WTC11 (cell line): ENCODE data around the gene GCNT4. TPM values are rescaled to one million over a fixed set of nuclear protein-coding genes. Genes with fewer than 3 reads are reported as not detected.

Source experiments
- ATAC-seq: fragments of 200-7000 bp; cut with Tn5 transposase; 2 replicates; pipeline ENCODE4 v1.10.0; 2021; ENCODE audit warnings: mild to moderate bottlenecking, moderate library complexity
- CTCF ChIA-PET: fragments of 300-600 bp; sonication (Branson Sonifier 250); formaldehyde crosslinking; loops from one replicate; lab custom pipeline; 2021; ENCODE audit warnings: antibody characterized with exemption; lab: Charles Lee
- POLR2A ChIA-PET: fragments of 350-600 bp; sonication (Branson Sonifier 250); formaldehyde crosslinking; loops from one replicate; lab custom pipeline; 2021; ENCODE audit warnings: antibody characterized with exemption; lab: Charles Lee
- DNase-seq: peaks from one replicate; pipeline ENCODE4 v3.0.0; 2021; ENCODE audit warnings: low spot score
- H3K27ac Mint-ChIP-seq: 2 replicates; pipeline ENCODE4 v1.8.0; 2021; ENCODE audit warnings: mixed read lengths
- H3K27me3 Mint-ChIP-seq: 2 replicates; pipeline ENCODE4 v1.8.0; 2021; ENCODE audit warnings: low read depth, mild to moderate bottlenecking, moderate library complexity, mixed read lengths
- H3K36me3 Mint-ChIP-seq: 2 replicates; pipeline ENCODE4 v1.8.0; 2021; ENCODE audit warnings: mixed read lengths
- H3K4me1 Mint-ChIP-seq: 2 replicates; pipeline ENCODE4 v1.8.0; 2022; ENCODE audit warnings: mixed read lengths
- H3K4me3 Mint-ChIP-seq: 2 replicates; pipeline ENCODE4 v1.8.0; 2021; ENCODE audit warnings: mild to moderate bottlenecking, moderate library complexity, mixed read lengths
- H3K9me3 Mint-ChIP-seq: 2 replicates; pipeline ENCODE4 v1.8.0; 2021; ENCODE audit warnings: mixed read lengths
- ATF2 ChIP-seq: sonication (generic); formaldehyde crosslinking; IDR thresholded peaks from 2 replicates; pipeline ENCODE4 v1.8.1; 2022; ENCODE audit warnings: low read depth, missing genetic modification reagents, borderline replicate concordance
- ATF3 ChIP-seq: sonication (generic); formaldehyde crosslinking; conservative IDR thresholded peaks from 2 replicates; pipeline ENCODE4 v1.8.1; 2022; ENCODE audit warnings: mild to moderate bottlenecking, missing genetic modification reagents
- ATF6 ChIP-seq: sonication (generic); formaldehyde crosslinking; IDR thresholded peaks from 2 replicates; pipeline ENCODE4 v1.8.1; 2023; ENCODE audit warnings: mild to moderate bottlenecking, missing genetic modification reagents
- E2F5 ChIP-seq: sonication (generic); formaldehyde crosslinking; IDR thresholded peaks from 2 replicates; pipeline ENCODE4 v1.8.1; 2022; ENCODE audit warnings: mild to moderate bottlenecking, moderate library complexity, missing genetic modification reagents
- ESRRA ChIP-seq: sonication (generic); formaldehyde crosslinking; IDR thresholded peaks from 2 replicates; pipeline ENCODE4 v1.8.1; 2022; ENCODE audit warnings: mild to moderate bottlenecking, missing genetic modification reagents, borderline replicate concordance
- ETV6 ChIP-seq: sonication (generic); formaldehyde crosslinking; IDR thresholded peaks from 2 replicates; pipeline ENCODE4 v1.8.1; 2022; ENCODE audit warnings: mild to moderate bottlenecking, missing genetic modification reagents
- FOXP1 ChIP-seq: sonication (generic); formaldehyde crosslinking; IDR thresholded peaks from 2 replicates; pipeline ENCODE4 v1.8.0; 2022; ENCODE audit warnings: missing genetic modification reagents, mild to moderate bottlenecking, moderate library complexity, borderline replicate concordance
- GTF2I ChIP-seq: fragments of 250-450 bp; sonication (Bioruptor Pico); conservative IDR thresholded peaks from 2 replicates; pipeline ENCODE4 v1.4.0; 2021; ENCODE audit warnings: mild to moderate bottlenecking
- HMGA2 ChIP-seq: fragments of 250-450 bp; sonication (Bioruptor Pico); IDR thresholded peaks from 2 replicates; pipeline ENCODE4 v1.4.0; 2021; ENCODE audit warnings: mild to moderate bottlenecking, moderate library complexity
- JUN ChIP-seq: sonication (generic); formaldehyde crosslinking; IDR thresholded peaks from 2 replicates; pipeline ENCODE4 v1.8.0; 2023; ENCODE audit warnings: mild to moderate bottlenecking, missing genetic modification reagents
- MAX ChIP-seq: sonication (generic); formaldehyde crosslinking; IDR thresholded peaks from 2 replicates; pipeline ENCODE4 v1.8.0; 2022; ENCODE audit warnings: mild to moderate bottlenecking, missing genetic modification reagents
- MXD4 ChIP-seq: fragments of 250-450 bp; sonication (Bioruptor Pico); IDR thresholded peaks from 2 replicates; pipeline ENCODE4 v1.8.0; 2021; ENCODE audit warnings: mild to moderate bottlenecking, moderate library complexity, borderline replicate concordance
- NFE2L1 ChIP-seq: sonication (generic); formaldehyde crosslinking; IDR thresholded peaks from 2 replicates; pipeline ENCODE4 v1.8.1; 2023; ENCODE audit warnings: missing genetic modification reagents
- NR1H2 ChIP-seq: sonication (generic); formaldehyde crosslinking; IDR thresholded peaks from 2 replicates; pipeline ENCODE4 v1.9.0; 2021; ENCODE audit warnings: mild to moderate bottlenecking, moderate library complexity, missing genetic modification reagents
- NR2C2 ChIP-seq: sonication (generic); formaldehyde crosslinking; IDR thresholded peaks from 2 replicates; pipeline ENCODE4 v1.8.0; 2022; ENCODE audit warnings: mild to moderate bottlenecking, missing genetic modification reagents
- PRRX2 ChIP-seq: fragments of 250-450 bp; sonication (Bioruptor Pico); IDR thresholded peaks from 2 replicates; pipeline ENCODE4 v1.8.0; 2021; ENCODE audit warnings: mild to moderate bottlenecking
- SOX15 ChIP-seq: fragments of 250-450 bp; sonication (Bioruptor Pico); IDR thresholded peaks from 2 replicates; pipeline ENCODE4 v1.9.0; 2021; ENCODE audit warnings: mild to moderate bottlenecking
- TP53 ChIP-seq: sonication (generic); formaldehyde crosslinking; IDR thresholded peaks from 2 replicates; pipeline ENCODE4 v1.8.1; 2023; ENCODE audit warnings: mild to moderate bottlenecking, missing genetic modification reagents
- USF1 ChIP-seq: sonication (generic); formaldehyde crosslinking; IDR thresholded peaks from 2 replicates; pipeline ENCODE4 v1.8.0; 2022; ENCODE audit warnings: mild to moderate bottlenecking, missing genetic modification reagents
- ZBTB21 ChIP-seq: sonication (generic); formaldehyde crosslinking; IDR thresholded peaks from 2 replicates; pipeline ENCODE4 v1.8.1; 2023; ENCODE audit warnings: mild to moderate bottlenecking, missing genetic modification reagents, borderline replicate concordance
- ZNF121 ChIP-seq: sonication (generic); formaldehyde crosslinking; IDR thresholded peaks from 2 replicates; pipeline ENCODE4 v1.8.0; 2023; ENCODE audit warnings: missing genetic modification reagents
- ZNF219 ChIP-seq: sonication (generic); formaldehyde crosslinking; IDR thresholded peaks from 2 replicates; pipeline ENCODE4 v1.8.0; 2023; ENCODE audit warnings: missing genetic modification reagents, mild to moderate bottlenecking, borderline replicate concordance
- ZNF671 ChIP-seq: fragments of 250-450 bp; sonication (Bioruptor Pico); IDR thresholded peaks from 2 replicates; pipeline ENCODE4 v1.8.0; 2021; ENCODE audit warnings: mild to moderate bottlenecking
- total RNA-seq: library from RNA; stranded (reverse); gene quantifications from 3 replicates; pipeline ENCODE4 v1.2.3, GENCODE V29; 2021

Gene GCNT4
- total RNA-seq, 1 experiment from 2014 or later, result 1.8 TPM

- TF ChIP-seq ZNF121 (CRISPR knock-in tag), result no peak
- no peak for TF ChIP-seq NR1H2 (CRISPR knock-in tag)
- TF ChIP-seq E2F5 (CRISPR knock-in tag), result no peak
- no peak for TF ChIP-seq JUN
- TF ChIP-seq, all 79 proteins: peak for 0
Observed at GRCh38 chr5:75020016-75020656, 32.2 kb downstream of the GCNT4 start (continued).

GRCh38 chr5:75018805-75019587, 33.4 kb downstream of the GCNT4 start:
- Mint-ChIP-seq H3K27ac (no peak overlapping the region), H3K27me3 (no peaks in the 10 kb centered on the region)
- no peak for DNase-seq
- POLR2A ChIA-PET, result no interaction called here
- no peak for TF ChIP-seq JUN
- no peak for TF ChIP-seq ZNF671 (CRISPR knock-in tag)
- TF ChIP-seq NFE2L1 (CRISPR knock-in tag), result no peak
- TF ChIP-seq, all 79 proteins: peak for 0
- Mint-ChIP-seq H3K4me3 (no peak overlapping the region), H3K4me1 (peaks cover 13% of the 10 kb centered on the region), H3K9me3 (0 out of 2 replicates have a peak, but pooled peaks cover 6% of the 10 kb centered on the region), H3K36me3 (no peaks in the 10 kb centered on the region)
- 0 out of 2 replicates have a peak, but pooled peaks have one; percentile 34 for ATAC-seq
- CTCF ChIA-PET, result interaction anchor here (1.4 kb wide), 1 partner anchor 31 kb away, joined by 6 read pairs; no protein-coding TSS in a partner anchor

GRCh38 chr5:75017971-75018370, 34.4 kb downstream of the GCNT4 start:
- no peaks in the 10 kb centered on the region for H3K27me3 Mint-ChIP-seq
- H3K9me3 Mint-ChIP-seq, result 0 out of 2 replicates have a peak, but pooled peaks cover 6% of the 10 kb centered on the region
- peaks cover 13% of the 10 kb centered on the region for H3K4me1 Mint-ChIP-seq
- TF ChIP-seq FOXP1 (no peak), MAX (no peak), TP53 (CRISPR knock-in tag) (no peak), ZBTB21 (no peak), MXD4 (CRISPR knock-in tag) (no peak), ATF6 (CRISPR knock-in tag) (no peak), USF1 (CRISPR knock-in tag) (no peak), NR1H2 (CRISPR knock-in tag) (no peak), ATF3 (CRISPR knock-in tag) (no peak), ATF2 (CRISPR knock-in tag) (no peak), ETV6 (CRISPR knock-in tag) (no peak), NR2C2 (CRISPR knock-in tag) (no peak), SOX15 (CRISPR knock-in tag) (no peak), ESRRA (no peak), HMGA2 (CRISPR knock-in tag) (no peak), ZNF219 (CRISPR knock-in tag) (no peak), GTF2I (no peak), PRRX2 (CRISPR knock-in tag) (no peak)
- no peak overlapping the region for H3K27ac Mint-ChIP-seq
- no peak for ATAC-seq
- no peak overlapping the region for H3K4me3 Mint-ChIP-seq
- ChIA-PET POLR2A (no interaction called here), CTCF (no interaction called here)
- H3K36me3 Mint-ChIP-seq, result no peaks in the 10 kb centered on the region
- DNase-seq, result no peak
